Lung (tissue), 12 donors: Measurements from ENCODE around the gene PMM2. TPM values are rescaled to one million over a fixed set of nuclear protein-coding genes. Genes with fewer than 3 reads are reported as not detected.

Source experiments
- ATAC-seq: fragments of 200-7000 bp; cut with Tn5 transposase; one replicate; pipeline ENCODE4 v1.9.1; 2020; ENCODE audit warnings: moderate number of reproducible peaks; ENCODE audit not compliant: insufficient read depth, low FRiP score
- DNase-seq, 3 donors: peaks; one replicate each; pipeline ENCODE4 v3.0.0-alpha.2; 2013 to 2017
- H3K27ac ChIP-seq, 2 donors: one replicate each; pipeline ENCODE4 v1.5.1; 2013; ENCODE audit warnings: mild to moderate bottlenecking in 2 of 2, moderate library complexity in 2 of 2, control low read depth in 1 of 2, inconsistent platforms in 1 of 2, low read depth in 1 of 2, low read length in 1 of 2
- H3K27me3 ChIP-seq, 3 donors: one replicate each; pipeline ENCODE4 v1.5.1; 2013; ENCODE audit warnings: low read length in 2 of 3; ENCODE audit not compliant: control insufficient read depth in 3 of 3, insufficient read depth in 3 of 3
- H3K36me3 ChIP-seq, 4 donors: one replicate each; pipeline ENCODE4 v1.5.1; 2013; ENCODE audit warnings: low read length in 4 of 4, mild to moderate bottlenecking in 1 of 4, moderate library complexity in 1 of 4; ENCODE audit not compliant: control insufficient read depth in 4 of 4, insufficient read depth in 4 of 4
- H3K4me1 ChIP-seq, 5 donors: one replicate each; pipeline ENCODE4 v1.5.1; 2013; ENCODE audit warnings: low read length in 5 of 5, mild to moderate bottlenecking in 2 of 5, moderate library complexity in 1 of 5; ENCODE audit not compliant: control insufficient read depth in 5 of 5, insufficient read depth in 5 of 5
- H3K4me3 ChIP-seq: one replicate; pipeline ENCODE4 v1.5.1; 2013; ENCODE audit warnings: mild to moderate bottlenecking, control low read depth, moderate library complexity
- H3K9ac ChIP-seq, 2 donors: one replicate each; pipeline ENCODE4 v1.5.1; 2013; ENCODE audit warnings: low read length in 2 of 2, control low read depth in 1 of 2; ENCODE audit not compliant: insufficient read depth in 1 of 2
- H3K9me3 ChIP-seq, 4 donors: one replicate each; pipeline ENCODE4 v1.5.1; 2013; ENCODE audit warnings: low read length in 3 of 4, mild to moderate bottlenecking in 1 of 4, moderate library complexity in 1 of 4; ENCODE audit not compliant: control insufficient read depth in 4 of 4, insufficient read depth in 3 of 4
- WGBS, 2 donors: extraction: QIAGEN DNeasy Blood & Tissue Kit; methylation state at CpG; one replicate each; pipeline ENCODE4 v1.1.7; 2013; 5-methylcytosine and 5-hydroxymethylcytosine counted together
- polyA plus RNA-seq, 2 donors: library from polyadenylated mRNA; stranded (reverse); fragments of 200-250 nt; gene quantifications; one replicate each; pipeline ENCODE4 v1.2.1, GENCODE V29; 2013
- total RNA-seq, 2 donors: library from RNA; depleted of rRNA in 1 of 2; stranded (reverse); fragments of >200 nt in 1 of 2; gene quantifications; one replicate each; pipeline ENCODE4 v1.2.1, GENCODE V29; 2014 to 2021
- TF ChIP-seq, protein P1 (sequence below): IDR thresholded peaks from 2 replicates; pipeline ENCODE4 v1.5.1; 2012; ENCODE audit warnings: mild to moderate bottlenecking; ENCODE audit errors: control extremely low read depth, extremely low read depth
- donor health status: control.
- donor health status: control.
- donor health status: Bipolar disorder and iron deficiency.
- donor health status: healthy.
- donor health status: DM: yes; HTN: yes; CAD: no.

Gene PMM2
- total and polyA plus RNA-seq, 4 donors, result 27.1 to 40.0 (median 32.0) TPM

- TF ChIP-seq, protein P1, sequence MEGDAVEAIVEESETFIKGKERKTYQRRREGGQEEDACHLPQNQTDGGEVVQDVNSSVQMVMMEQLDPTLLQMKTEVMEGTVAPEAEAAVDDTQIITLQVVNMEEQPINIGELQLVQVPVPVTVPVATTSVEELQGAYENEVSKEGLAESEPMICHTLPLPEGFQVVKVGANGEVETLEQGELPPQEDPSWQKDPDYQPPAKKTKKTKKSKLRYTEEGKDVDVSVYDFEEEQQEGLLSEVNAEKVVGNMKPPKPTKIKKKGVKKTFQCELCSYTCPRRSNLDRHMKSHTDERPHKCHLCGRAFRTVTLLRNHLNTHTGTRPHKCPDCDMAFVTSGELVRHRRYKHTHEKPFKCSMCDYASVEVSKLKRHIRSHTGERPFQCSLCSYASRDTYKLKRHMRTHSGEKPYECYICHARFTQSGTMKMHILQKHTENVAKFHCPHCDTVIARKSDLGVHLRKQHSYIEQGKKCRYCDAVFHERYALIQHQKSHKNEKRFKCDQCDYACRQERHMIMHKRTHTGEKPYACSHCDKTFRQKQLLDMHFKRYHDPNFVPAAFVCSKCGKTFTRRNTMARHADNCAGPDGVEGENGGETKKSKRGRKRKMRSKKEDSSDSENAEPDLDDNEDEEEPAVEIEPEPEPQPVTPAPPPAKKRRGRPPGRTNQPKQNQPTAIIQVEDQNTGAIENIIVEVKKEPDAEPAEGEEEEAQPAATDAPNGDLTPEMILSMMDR, result no peak
- DNase-seq, result peak in 1 of 3 donors; percentile 11
- Histone ChIP-seq H3K4me3 (no peak overlapping the region), H3K9me3 (no peaks in the 10 kb centered on the region), H3K27ac (no peak overlapping the region), H3K9ac (no peak overlapping the region), H3K27me3 (no peaks in the 10 kb centered on the region), H3K36me3 (peaks cover 0 to 3% (median 0%) of the 10 kb centered on the region in 4 donors), H3K4me1 (no peaks in the 10 kb centered on the region)
- WGBS, 2 donors, result 81 to 88% methylated on average over 8 of the region's 8 CpGs
- ATAC-seq, result no peak
Measured at GRCh38 chr16:8788578-8789172, 9.0 kb upstream of the PMM2 start.

DNA sequence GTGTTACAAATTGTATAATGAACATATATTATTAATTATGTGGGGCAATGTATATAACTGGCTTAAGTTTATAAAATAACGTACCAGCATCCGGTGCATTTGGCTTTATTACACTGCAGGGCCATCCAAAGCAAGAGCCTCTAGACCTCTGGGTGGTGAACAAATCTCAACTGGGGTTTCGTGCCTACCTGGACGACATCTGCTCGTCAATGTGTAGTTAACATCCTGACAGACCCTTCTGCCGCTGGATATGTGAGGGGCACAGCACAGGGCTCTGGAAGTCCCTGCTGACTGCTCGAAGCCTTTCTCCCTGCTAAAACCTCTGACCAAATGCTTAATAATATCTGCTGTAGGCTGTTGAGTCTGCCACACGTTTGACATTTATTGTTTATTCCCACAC, 2.5 kb upstream of the PMM2 start:
- Histone ChIP-seq H3K9me3 (no peaks in the 10 kb centered on the region), H3K9ac (no peak overlapping the region), H3K27me3 (no peaks in the 10 kb centered on the region), H3K27ac (no peak overlapping the region), H3K4me1 (peaks cover 8 to 22% (median 11%) of the 10 kb centered on the region in 5 donors), H3K4me3 (no peak overlapping the region), H3K36me3 (peaks cover 0 to 5% (median 0%) of the 10 kb centered on the region in 4 donors)
- WGBS, 2 donors, result 92 to 93% methylated on average over 8 of the region's 8 CpGs
- no peak for ATAC-seq
- TF ChIP-seq, protein P1, result no peak
- DNase-seq, result no peak

DNA sequence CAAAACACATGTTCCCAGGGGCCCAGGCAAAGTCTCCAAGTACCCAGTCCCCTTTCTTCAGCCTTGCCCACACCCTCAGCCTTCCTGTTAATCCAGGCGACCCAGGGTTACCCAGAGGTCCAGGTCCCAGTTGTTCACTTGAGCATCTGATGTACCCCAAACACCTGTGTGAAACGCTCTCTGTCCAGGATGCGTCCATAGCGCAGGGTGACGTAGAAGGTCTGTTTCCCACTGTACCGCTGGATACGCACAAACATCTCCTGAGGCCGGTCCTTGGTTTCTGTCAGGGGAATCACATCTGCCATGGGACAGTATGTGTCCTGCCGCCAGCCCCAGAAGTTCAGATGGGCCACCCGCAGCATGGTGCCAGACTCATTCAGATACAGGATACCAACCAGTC, 1.8 kb upstream of the PMM2 start:
- H3K27me3 ChIP-seq, result no peaks in the 10 kb centered on the region
- H3K4me3 ChIP-seq, result no peak overlapping the region
- DNase-seq (no peak), ATAC-seq (no peak)
- WGBS, 2 donors, result 94 to 98% methylated on average over 10 of the region's 10 CpGs
- H3K9ac ChIP-seq, result no peak overlapping the region
- peaks cover 0 to 5% (median 0%) of the 10 kb centered on the region in 4 donors for H3K36me3 ChIP-seq
- H3K27ac ChIP-seq, result no peak overlapping the region
- TF ChIP-seq, protein P1, result no peak
- peaks cover 8 to 22% (median 11%) of the 10 kb centered on the region in 5 donors for H3K4me1 ChIP-seq
- H3K9me3 ChIP-seq, result no peaks in the 10 kb centered on the region
